ENCODE results near the gene GRIN1.
A peak's percentile ranks its signal among the peaks of the same experiment; 100 is the strongest.

Gene GRIN1

DNA sequence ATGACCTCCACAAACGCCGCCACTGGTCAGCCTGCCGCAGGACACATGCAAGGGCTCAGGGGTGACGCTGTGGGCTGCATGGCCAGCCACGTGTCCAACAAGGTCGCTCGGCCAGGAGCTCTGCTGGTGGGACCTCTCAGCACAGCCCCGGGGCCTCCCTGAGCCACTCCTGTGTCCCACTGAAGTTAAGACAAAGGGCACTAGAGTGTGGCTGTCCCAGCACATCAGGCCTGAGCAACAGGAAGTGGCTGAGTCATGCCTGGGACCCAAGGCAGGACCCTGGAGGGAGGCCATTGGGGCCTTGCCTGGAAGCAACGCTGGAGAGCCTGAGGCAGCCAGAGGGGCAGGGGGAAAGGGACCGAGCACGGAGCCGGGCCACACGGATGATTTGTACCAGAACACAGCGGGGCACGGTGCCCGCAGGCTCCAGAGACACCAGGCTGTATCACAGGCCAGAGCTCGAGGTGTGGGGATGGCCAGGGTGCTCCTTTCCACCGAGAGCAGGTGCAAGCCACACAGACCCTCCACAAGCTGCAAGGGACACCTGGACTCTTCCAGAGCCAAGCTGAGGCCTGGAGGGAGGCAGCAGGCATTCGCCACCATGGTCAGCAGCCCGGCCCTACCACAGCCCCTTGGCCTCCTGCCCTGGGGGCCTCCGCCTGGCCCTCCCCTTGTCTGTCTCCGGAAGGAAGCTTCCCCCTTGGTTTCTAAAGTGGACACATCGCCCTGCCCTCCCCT is 39.4 kb downstream of the GRIN1 start:
- no peak for DNase-seq (ENCODE audit: low read depth in 3 of 3)

DNA sequence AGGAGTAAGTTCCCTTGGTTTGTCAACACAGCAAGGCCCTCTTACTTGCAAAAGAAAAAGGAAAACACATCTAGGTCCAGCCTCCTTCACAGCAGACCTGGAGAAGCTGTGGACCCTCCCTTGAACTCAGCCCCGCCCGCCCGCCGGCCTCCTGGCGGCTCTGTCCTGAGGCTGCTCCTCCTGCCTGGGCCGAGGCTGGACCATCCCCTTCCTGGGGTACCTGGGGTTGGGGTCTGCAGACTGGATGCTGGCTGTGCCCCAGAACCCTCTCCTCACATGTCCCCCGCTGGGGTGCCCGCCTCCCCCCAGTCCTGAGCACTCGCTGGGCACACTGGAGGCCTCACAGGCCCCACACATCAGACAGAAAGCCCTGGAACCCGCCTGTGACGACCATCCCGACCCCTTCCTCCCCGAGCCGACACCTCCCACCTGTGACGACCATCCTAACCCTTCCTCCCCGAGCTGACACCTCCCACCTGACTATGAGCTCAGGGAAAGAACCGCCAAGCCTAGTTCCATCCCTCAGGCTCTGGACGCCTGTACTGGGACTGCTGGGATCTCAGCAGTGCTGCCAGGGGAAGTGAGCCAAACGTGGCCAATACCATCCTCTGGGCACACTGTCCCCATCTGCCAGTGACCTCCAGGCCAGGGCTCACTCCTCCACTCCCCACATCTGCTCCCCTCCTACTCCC is 40.1 kb downstream of the GRIN1 start:
- no peak for DNase-seq (ENCODE audit: low read depth in 3 of 3)

DNA sequence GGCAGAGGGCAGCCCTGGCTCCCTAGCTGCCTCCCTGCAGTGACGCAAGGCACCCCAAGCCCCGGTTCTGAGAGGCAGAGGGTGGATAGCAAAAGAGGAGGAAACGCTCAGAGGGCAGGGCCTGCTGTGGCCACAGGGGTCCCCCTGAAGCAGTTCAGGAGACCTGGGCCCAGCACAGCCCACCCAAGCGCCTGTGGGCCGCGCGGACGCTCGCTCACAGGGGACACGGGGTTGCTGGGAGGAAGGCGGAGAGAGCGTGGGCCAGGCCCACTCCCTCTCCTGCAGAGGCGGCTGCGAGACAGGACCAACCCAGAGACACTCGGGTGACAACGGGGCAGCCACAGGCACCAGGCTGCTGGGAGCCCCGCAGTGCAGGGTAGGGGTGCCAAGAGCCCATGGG is 40.8 kb downstream of the GRIN1 start:
- DNase-seq (ENCODE audit: low read depth in 3 of 3): no peak

DNA sequence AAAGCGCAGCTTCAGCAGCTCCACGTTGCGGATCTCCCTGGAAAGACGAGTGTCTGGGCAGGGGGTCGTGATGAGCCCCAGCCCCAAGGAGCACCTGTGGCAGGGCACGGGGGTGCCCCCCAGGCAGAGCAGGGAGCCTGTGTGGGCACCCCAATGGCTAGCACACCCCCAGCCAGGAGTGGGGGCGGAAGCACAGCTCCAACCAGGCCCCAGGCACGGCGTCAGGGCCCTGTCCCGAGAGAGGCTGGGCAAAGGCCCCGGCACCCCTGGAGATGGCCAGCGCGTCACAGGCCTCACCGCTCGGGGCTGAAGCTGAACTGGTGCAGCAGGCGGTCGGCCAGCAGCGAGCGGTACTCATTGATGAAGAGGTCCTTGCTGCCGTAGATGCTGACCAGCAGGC is 41.5 kb downstream of the GRIN1 start:
- DNase-seq (ENCODE audit: low read depth in 3 of 3): no peak

DNA sequence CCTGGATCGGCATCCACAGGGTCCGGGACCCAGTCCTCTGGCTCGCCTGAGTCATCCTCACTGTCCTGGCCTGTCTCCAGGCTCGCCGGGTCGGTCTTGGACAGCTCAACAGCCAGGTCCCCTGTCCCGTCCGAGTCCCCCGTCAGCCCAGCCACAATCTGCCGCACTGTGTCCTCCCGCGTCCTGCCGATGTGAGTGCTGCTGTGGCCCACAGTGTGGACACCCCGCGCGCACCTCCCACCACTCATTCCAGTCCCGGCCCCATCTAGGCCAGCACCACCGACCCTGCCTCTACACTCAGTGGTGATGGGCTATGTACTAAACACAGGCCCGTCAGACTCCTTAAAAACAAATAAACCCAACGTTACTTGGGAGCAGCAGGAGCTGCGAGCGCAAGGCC is 42.7 kb downstream of the GRIN1 start:
- no peak for DNase-seq (ENCODE audit: low read depth in 3 of 3)

DNA sequence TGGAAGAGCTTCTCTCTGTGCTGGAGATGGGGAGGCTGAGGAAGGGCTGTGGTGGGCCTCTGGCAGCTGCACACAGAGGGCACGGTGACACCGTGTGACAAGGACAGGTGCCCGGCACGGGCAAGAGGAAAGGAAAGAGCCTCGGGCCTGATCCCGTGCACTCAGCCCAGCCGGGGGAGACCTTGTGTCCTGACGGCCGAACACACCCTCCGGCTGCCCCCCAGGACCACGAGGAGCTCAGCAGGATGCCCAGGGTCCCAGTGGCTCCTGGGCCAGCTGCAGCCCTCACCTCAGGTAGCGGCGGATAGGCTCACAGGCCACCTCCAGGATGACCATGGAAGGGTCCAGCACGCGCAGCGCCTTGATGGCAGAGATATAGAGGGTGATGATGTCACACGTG is 43.9 kb downstream of the GRIN1 start:
- DNase-seq (ENCODE audit: low read depth in 3 of 3): no peak

DNA sequence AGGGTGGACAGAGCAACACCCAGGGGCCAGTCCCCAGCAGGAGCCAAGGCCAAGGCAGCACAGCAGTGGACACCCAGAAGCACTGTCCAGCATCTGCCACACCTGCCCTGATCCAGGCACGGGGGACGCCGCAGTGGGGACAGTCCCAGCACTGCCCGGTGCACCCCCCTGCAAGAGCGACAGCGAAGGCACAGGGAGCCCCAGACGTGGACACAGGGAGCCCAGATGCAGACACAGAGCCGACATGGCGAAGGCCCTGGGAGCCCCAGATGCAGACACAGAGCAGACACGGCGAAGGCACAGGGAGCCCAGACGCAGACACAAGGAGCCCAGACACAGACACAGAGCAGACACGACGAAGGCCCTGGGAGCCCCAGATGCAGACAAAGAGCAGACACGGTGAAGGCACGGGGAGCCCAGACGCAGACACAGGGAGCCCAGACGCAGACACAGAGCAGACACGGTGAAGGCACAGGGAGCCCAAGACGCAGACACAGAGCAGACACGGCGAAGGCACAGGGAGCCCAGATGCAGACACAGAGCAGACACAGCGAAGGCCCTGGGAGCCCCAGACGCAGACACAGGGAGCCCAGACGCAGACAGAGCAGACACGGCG is 45.1 kb downstream of the GRIN1 start:
- DNase-seq (ENCODE audit: low read depth in 3 of 3): no peak

DNA sequence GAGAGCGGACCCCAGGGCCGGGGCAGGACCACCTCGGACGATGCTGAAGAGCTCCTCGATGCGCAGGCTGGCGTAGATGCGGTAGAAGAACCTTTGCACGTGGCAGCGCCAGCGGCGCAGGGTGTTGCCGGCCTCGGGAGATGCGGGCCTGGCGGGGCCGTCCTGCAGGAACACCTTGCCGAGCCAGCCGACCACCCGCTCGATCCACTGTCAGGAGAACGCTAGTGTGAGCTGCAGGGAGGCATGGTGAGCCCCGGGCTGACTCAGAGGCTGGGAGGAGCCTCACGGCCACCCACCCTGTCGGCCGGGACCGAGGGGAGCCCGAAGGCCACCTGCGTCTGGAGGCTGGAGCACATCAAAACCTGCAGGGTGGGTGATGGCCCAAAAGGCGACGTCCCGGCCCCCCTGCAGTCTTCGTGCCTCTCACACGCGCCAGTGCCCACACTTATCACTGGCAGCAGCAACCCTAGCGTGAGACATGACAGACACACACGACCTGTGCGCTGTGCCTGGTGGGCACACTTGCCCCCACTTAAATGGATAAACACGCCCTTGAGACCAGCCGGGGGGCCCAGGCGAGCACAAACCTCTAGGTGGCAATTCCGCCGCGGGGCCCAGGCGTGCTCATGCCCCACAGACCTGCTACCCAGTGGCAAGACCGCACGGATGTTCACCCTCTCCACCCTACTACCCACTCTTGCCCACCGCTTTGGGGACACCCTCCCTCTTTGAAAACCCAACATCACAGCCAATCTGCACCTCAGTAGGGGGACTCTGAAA is 46.1 kb downstream of the GRIN1 start:
- DNase-seq (ENCODE audit: low read depth in 3 of 3): no peak

DNA sequence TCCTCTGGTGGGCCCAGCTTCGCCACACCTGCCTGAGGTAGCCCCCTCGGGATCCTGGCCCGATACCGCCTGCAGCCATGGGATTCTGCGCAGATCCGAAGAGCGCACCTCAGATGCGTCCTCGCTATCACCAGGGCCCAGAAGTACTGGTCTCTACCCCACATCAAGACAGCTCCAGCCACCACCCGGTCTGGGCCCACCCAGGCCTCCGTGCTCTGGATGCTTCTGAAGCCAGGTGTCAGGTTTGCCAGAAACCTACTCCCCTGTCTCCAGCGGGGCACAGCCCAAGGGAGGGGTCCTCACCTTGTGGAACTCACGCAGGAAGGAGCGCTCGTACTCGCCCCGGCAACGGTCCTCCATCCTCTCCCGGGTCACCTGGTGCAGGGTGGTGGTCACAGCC is 47.0 kb downstream of the GRIN1 start:
- no peak for DNase-seq (ENCODE audit: low read depth in 3 of 3)

DNA sequence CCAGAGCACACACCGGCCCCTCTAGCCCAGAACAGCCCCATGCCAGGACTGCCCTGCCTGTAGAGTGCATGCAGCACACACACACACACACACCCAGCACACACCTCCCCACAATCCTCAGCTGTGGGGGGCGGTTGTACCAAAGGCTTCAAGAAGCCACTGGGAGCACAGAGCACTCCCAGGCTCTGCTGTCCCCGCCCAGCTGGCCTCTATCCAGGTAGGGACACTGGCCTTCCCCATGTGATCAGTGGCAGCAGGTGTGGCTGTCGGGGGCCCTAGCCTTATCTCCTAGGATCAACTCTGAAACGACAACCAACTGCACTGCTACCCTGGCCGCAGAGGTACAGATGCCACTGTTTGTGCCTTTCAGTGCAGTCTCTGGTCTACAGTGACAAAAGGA is 47.4 kb downstream of the GRIN1 start:
- no peak for DNase-seq (ENCODE audit: low read depth in 3 of 3)

DNA sequence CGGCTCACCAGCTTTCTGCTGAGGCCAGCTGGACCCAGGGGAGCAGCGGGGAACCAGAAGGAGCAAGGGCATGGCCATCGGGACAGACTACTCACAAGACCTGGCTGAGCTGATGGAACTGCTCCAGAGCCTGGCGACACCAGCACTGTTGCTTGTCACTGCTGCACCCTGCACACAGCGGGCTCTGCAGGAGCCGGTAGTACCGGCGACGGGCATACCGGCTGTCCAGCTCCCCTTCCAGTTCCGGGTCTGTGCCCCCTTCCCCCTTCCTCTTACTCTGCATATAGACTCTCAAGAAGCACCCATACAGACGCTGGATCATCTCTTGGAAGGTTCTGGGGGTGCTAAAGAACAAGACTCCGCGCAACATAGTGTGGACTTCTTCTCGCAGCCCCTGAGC is 48.4 kb downstream of the GRIN1 start:
- DNase-seq (ENCODE audit: low read depth in 3 of 3): no peak

DNA sequence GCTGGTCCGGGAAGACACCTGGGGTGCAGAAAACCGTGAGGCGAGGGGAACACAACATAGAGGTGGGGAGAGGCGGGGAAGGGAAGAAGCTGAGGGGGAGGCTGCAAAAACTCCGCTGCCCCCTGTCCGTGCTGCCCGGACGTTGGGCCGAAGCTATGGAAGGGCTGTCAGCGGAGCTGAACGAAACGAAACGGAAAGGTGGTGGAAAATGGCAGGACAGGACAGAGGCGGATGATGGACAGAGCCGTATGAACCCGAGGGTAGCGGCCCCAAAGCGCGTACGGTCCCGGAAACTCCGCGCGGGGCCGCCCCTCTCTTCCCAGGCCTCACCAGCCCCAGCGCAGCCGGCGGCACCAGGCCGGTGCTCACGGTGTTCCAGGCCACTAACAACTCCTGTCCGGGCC is 49.1 kb downstream of the GRIN1 start:
- no peak for DNase-seq (ENCODE audit: low read depth in 3 of 3)

DNA sequence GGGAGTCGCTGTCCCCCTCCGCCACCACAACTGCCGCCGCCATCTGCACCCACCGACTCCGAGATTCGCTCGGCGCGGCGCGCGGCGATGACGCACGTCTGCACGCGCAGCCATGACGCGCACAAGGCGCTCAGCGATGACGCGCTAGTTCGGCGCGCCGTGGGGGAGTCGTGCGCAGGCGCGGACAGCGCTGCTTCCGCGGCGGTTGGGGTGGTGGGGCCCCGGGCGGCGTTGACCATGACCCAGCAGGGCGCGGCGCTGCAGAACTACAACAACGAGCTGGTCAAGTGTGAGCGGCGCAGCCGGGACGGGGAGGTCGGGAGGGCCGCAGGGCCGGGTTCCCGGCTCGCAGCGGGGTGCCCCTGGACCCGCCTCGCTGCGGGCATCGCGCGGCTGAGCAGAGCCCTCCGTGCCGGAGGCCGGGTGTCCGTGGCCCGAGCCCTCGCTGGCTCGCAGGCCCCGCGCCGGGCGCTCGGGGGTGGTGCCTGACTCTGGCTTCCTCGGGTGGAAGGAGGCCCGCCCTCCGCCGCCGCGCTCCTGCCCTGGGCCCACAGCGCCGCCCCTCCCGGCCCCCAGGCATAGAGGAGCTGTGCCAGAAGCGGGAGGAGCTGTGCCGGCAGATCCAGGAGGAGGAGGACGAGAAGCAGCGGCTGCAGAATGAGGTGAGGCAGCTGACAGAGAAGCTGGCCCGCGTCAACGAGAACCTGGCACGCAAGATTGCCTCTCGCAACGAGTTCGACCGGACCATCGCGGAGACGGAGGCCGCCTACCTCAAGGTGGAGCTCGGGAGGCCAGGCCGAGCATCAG is 49.7 kb downstream of the GRIN1 start, which contains the start of the genes ANAPC2 and SSNA1:
Gene ANAPC2 (minus strand): TSS at position 71 of the 807 bp plus-strand sequence. CDS start 28 bp downstream, at position 43.
Gene SSNA1 (plus strand): TSS at position 187 of the 807 bp plus-strand sequence. CDS start 51 bp downstream, at position 238.
- peak; percentile 81 to 93 (median 92) for DNase-seq (ENCODE audit: low read depth in 3 of 3)

DNA sequence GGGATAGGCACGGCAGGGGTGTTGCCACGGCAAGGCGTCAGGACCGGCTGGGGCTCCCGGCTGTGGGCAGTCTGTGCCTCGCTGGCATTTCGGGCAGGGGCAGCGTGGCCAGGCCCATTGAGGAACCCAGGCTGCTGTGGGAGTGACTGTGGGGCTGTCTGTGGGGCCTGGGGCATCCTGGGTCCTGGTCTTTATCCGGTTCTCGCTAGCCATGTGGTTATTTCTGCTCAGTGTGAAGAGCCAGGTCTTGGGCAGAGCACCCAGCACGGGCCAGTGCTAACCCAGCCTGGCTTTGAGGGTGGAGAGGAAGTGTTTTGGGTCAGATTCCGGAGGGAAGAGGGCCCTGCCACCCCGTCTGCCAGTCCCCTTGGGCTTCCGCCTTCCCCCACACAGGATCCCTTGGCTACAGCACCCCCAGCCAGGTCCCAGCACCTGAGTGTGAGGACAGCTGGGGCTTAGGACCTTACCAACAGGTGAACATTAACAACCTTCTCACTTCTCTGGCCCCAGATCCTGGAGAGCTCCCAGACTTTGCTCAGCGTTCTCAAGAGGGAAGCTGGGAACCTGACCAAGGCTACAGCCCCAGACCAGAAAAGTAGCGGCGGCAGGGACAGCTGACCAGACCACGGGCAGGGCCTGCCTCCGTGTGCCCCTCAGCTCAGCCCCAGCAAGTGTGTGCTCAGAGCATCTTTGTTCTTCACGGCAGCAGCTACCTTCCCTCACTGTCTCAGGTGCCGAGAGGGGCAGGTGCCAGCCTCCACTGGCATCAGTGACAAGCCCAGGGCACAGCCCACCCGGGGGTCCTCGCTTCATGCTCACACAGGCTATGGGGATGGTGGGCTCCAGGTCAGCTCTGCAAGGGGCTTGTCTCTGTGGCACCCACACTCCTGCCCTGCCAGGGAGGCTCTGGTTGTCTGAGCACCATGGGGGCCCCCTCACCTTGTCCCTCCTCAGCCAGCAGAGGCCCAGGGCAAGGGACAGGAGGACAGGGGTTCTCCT is 50.6 kb downstream of the GRIN1 start:
- DNase-seq (ENCODE audit: low read depth in 3 of 3): no peak

DNA sequence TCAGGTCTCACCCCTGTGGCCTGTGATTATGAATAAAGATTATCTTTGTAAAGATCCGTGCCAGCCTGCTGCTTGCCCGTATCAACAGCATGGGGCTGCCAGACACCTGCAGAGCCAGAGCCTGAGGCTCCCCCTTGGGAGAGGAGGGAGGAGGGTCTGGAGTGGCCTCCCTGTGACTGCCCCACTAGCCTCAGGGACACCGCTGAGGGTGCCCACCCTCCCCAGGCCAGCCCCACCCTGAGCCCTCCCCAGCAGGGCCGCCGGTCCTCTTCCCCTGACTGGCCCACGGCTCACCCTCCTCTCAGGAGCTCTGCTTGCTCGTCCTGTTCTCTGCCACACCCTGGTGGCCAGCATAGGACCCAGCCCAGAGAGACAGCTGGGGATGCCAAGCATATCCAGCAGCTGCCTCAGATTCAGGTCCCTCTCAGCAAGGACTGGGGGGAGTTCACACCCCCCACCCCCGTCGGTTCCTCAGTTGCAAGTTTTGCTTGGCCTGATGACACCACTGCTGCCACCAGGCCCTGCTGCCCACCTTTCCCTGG is 51.4 kb downstream of the GRIN1 start:
- no peak for DNase-seq (ENCODE audit: low read depth in 3 of 3)

DNA sequence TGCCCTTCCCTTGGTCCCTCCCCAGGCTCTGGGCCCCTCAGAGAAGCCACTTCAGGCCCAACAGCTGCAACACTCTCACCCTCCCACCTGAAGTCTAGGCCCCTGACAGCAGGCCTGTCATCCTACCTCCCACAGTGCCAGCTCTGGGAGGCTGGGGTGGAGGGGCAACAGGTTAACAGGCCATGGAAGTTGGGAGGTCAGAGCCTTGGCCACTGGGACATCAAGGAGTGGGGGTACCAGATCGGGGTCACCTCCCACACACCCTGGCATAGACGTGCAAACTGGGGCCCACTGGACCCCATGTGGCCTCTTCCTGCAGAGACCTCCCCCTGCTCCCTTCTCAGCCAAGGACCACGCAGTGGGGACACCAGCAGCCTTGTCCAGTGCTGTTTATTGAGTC is 52.3 kb downstream of the GRIN1 start:
- DNase-seq (ENCODE audit: low read depth in 3 of 3): no peak

DNA sequence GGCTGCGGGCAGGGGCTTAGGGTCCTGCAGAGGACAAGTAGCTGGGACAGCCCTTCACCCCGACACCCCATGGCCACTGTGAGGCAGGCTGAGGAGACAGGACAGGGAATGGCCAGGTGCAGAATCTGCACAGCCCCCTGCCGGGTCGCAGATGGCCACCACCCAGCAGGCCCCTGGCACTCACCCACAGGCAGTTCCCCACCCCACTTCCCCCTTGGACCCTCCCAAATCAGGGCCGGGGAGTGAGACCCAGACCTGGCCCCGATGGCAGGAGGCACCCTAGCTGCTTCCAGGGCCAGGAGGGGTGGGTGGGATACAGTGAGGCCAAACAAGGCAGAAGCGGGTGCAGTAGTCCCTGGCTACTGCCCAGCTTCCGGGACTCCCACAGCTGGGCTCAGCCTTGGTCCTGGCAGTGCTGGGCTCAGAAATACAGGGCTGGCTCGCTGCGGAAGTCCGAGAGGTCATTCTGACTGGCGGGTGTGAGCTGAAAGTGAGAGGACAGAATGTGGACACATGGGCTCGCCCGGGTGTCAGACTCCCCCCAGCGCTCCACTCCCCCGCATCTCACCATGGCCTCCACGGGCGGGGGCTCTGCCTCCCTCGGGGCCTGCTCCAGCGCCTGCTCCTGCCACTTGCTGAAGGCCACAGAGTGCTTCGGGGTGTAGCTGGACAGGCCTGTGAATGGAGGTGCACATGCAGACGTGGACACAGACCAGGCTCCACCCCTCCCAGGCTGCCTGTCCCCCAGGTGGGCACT is 52.9 kb downstream of the GRIN1 start:
- DNase-seq (ENCODE audit: low read depth in 3 of 3): no peak

DNA sequence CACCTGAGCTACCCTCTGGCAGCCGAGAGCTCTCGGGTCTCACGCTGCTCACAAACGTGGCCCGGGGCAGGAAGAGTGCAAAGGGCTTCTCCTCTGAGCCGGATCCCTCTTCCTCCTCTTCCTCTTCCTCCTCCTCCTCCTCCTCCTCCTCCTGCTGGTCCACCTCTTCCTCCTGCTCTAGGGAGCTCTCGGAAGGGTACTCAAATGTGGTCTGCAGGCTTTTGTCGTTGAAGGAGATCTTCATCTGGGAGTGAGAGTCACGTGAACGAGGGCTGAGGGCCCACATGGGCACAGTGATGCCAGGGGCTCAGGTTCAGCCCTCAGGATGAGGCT is 53.5 kb downstream of the GRIN1 start:
- DNase-seq (ENCODE audit: low read depth in 3 of 3): no peak

DNA sequence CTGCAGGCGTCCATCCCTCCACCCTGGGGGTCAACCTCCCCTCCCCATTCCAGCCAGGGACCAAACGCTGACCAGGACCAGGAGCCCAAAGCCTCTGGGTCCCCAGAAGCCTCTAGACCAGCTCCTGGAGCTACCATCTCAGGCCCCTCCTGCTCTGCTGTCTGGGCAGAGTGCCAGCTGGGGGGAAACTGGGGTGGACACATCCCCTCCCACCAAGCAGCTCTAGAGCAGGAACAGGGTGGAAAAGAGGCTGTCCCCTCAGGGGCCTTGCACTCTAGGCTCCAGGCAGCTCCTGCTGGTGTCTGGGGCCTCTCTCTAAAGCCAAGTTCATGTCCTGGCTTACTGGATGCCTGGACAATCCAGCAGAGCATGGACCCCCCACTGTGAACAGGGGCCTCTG is 53.9 kb downstream of the GRIN1 start:
- no peak for DNase-seq (ENCODE audit: low read depth in 3 of 3)
